Cardiac atrium fibroblast (primary cell): ENCODE results near the gene PMP22. TPM values are rescaled to one million over a fixed set of nuclear protein-coding genes. Genes with fewer than 3 reads are reported as not detected.

Experiments
- total RNA-seq: library from RNA; depleted of rRNA; stranded (reverse); fragments of >200 nt; gene quantifications from 2 replicates; pipeline ENCODE4 v1.2.3, GENCODE V29; 2015

PMP22 gene
- total RNA-seq: 64.3 and 67.1 TPM in 2 replicates

GRCh38 chr17:15265131-15265530, at the start of gene PMP22:
TSS of gene PMP22 (minus strand) at chr17:15265326. CDS start at chr17:15260727, 4,599 bp downstream.

Other genes with a start within 250 kb of the PMP22 start
- not detected in 2 replicates for gene TEKT3, start 76.3 kb upstream of the PMP22 start, total RNA-seq
- not detected in 2 replicates for gene CDRT4, start 202.3 kb upstream of the PMP22 start, total RNA-seq